Panc1 (cell line): ENCODE results near the gene DDX41. TPM values are rescaled to one million over a fixed set of nuclear protein-coding genes. Genes with fewer than 3 reads are reported as not detected.

ENCODE experiments used
- ATAC-seq: fragments of 200-7000 bp; cut with Tn5 transposase; 2 replicates; pipeline ENCODE4 v1.9.1; 2020; ENCODE audit warnings: mild to moderate bottlenecking, moderate library complexity
- BruUV-seq: library from RNA; stranded (reverse); fragments of 400-500 nt; replicated peaks from 2 replicates; lab custom pipeline; 2021; lab: Mats Ljungman, UMichigan
- CTCF ChIA-PET: fragments of 300-600 bp; sonication (Branson Sonifier 250); formaldehyde crosslinking; loops from one replicate; lab custom pipeline; 2022; ENCODE audit warnings: antibody characterized with exemption; lab: Charles Lee
- POLR2A ChIA-PET: fragments of 300-600 bp; sonication (Branson Sonifier 250); formaldehyde crosslinking; loops from one replicate; lab custom pipeline; 2022; ENCODE audit warnings: antibody characterized with exemption; lab: Charles Lee
- DNase-seq: peaks from one replicate; pipeline ENCODE4 v3.0.0-alpha.2; 2010; ENCODE audit warnings: low read depth, low spot score
- H3K27ac ChIP-seq: 2 replicates; pipeline ENCODE4 v1.5.1; 2011; ENCODE audit warnings: mild to moderate bottlenecking, low read length, inconsistent platforms
- H3K27me3 ChIP-seq: fragments of 200-500 bp; sonication (Bioruptor generic); 2 replicates; pipeline ENCODE4 v1.6.0; 2014; ENCODE audit warnings: low read length, inconsistent platforms; ENCODE audit not compliant: control insufficient read depth, insufficient read depth
- H3K36me3 ChIP-seq: fragments of 200-500 bp; sonication (Bioruptor generic); 2 replicates; pipeline ENCODE4 v1.5.1; 2014; ENCODE audit warnings: inconsistent platforms, mild to moderate bottlenecking, low read length, moderate library complexity; ENCODE audit not compliant: control insufficient read depth, insufficient read depth
- H3K4me1 ChIP-seq: 2 replicates; pipeline ENCODE4 v1.5.1; 2011; ENCODE audit warnings: inconsistent platforms, mild to moderate bottlenecking, low read length, moderate library complexity; ENCODE audit not compliant: control insufficient read depth, insufficient read depth
- H3K4me3 ChIP-seq, 2 experiments: 2 replicates each; pipeline ENCODE4 v1.5.1; 2011 to 2012; ENCODE audit warnings: low read depth in 2 of 2, low read length in 2 of 2, mild to moderate bottlenecking in 2 of 2, inconsistent platforms in 1 of 2, moderate library complexity in 1 of 2
- H3K9me3 ChIP-seq: fragments of 200-500 bp; sonication (Bioruptor generic); 2 replicates; pipeline ENCODE4 v1.5.1; 2014; ENCODE audit warnings: low read depth, mild to moderate bottlenecking, inconsistent platforms, low read length, moderate library complexity; ENCODE audit not compliant: control insufficient read depth, insufficient read depth
- CTCF ChIP-seq: fragments of 450-650 bp; IDR thresholded peaks from 2 replicates; pipeline ENCODE4 v1.5.1; 2017; ENCODE audit warnings: mild to moderate bottlenecking
- POLR2AphosphoS5 ChIP-seq: IDR thresholded peaks from 2 replicates; pipeline ENCODE4 v1.6.1; 2012; ENCODE audit warnings: mild to moderate bottlenecking, low read depth, low read length, moderate library complexity
- SIN3A ChIP-seq: IDR thresholded peaks from 2 replicates; pipeline ENCODE4 v1.6.1; 2012; ENCODE audit warnings: low read depth, mild to moderate bottlenecking, low read length, moderate library complexity, borderline replicate concordance; ENCODE audit not compliant: insufficient read depth
- TCF7L2 ChIP-seq: IDR thresholded peaks from 2 replicates; pipeline ENCODE4 v1.6.1; 2011; ENCODE audit warnings: mild to moderate bottlenecking, low read depth, low read length, inconsistent platforms
- in situ Hi-C: cut with HindIII; loops from 2 replicates; pipeline ENCODE4 v1.10.0; 2016; ENCODE audit warnings: low sequenced_read_pairs, low pct_unique_long_range_greater_than_20kb
- intact Hi-C: fragments of 100-400 bp; cut with micrococcal nuclease; formaldehyde crosslinking; loops from one replicate; pipeline ENCODE4 v1.10.0; 2022; ENCODE audit not compliant: unreplicated experiment
- total RNA-seq: library from RNA; stranded (reverse); gene quantifications from one replicate; pipeline ENCODE4 v1.2.1, GENCODE V29; 2021; ENCODE audit not compliant: unreplicated experiment
- TF ChIP-seq, protein P1 (sequence below), 2 experiments: IDR thresholded peaks; 2 replicates each; pipeline ENCODE4 v1.6.1; 2011 to 2012; ENCODE audit warnings: low read depth in 2 of 2, control low read depth in 1 of 2, low read length in 1 of 2, mild to moderate bottlenecking in 1 of 2, moderate library complexity in 1 of 2; ENCODE audit not compliant: insufficient read depth in 1 of 2

The DDX41 gene
- total RNA-seq, 1 experiment from 2014 or later, result 111 TPM

- no TSS peak for BruUV-seq
- Histone ChIP-seq H3K36me3 (peaks cover 19% of the 10 kb centered on the region), H3K27me3 (no peaks in the 10 kb centered on the region), H3K27ac (no peak overlapping the region), H3K4me3 (no peak overlapping the region), H3K9me3 (no peaks in the 10 kb centered on the region), H3K4me1 (no peaks in the 10 kb centered on the region)
- ChIA-PET POLR2A (interaction anchor here (0.6 to 1.0 kb wide), 2 partner anchors 9 to 844 kb away, joined by 4 read pairs; no protein-coding TSS in a partner anchor), CTCF (no interaction called here)
- intact Hi-C loops (no loop called here), in situ Hi-C loops (no loop called here)
- DNase-seq (no peak), ATAC-seq (no peak)
- TF ChIP-seq POLR2AphosphoS5 (no peak), CTCF (no peak), SIN3A (no peak), TCF7L2 (no peak)
- TF ChIP-seq, protein P1, sequence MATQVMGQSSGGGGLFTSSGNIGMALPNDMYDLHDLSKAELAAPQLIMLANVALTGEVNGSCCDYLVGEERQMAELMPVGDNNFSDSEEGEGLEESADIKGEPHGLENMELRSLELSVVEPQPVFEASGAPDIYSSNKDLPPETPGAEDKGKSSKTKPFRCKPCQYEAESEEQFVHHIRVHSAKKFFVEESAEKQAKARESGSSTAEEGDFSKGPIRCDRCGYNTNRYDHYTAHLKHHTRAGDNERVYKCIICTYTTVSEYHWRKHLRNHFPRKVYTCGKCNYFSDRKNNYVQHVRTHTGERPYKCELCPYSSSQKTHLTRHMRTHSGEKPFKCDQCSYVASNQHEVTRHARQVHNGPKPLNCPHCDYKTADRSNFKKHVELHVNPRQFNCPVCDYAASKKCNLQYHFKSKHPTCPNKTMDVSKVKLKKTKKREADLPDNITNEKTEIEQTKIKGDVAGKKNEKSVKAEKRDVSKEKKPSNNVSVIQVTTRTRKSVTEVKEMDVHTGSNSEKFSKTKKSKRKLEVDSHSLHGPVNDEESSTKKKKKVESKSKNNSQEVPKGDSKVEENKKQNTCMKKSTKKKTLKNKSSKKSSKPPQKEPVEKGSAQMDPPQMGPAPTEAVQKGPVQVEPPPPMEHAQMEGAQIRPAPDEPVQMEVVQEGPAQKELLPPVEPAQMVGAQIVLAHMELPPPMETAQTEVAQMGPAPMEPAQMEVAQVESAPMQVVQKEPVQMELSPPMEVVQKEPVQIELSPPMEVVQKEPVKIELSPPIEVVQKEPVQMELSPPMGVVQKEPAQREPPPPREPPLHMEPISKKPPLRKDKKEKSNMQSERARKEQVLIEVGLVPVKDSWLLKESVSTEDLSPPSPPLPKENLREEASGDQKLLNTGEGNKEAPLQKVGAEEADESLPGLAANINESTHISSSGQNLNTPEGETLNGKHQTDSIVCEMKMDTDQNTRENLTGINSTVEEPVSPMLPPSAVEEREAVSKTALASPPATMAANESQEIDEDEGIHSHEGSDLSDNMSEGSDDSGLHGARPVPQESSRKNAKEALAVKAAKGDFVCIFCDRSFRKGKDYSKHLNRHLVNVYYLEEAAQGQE (IDR thresholded peaks at IDR 0.05; ENCODE audit: insufficient read depth in 1 of 2, low read depth in 2 of 2, low read length in 1 of 2), result no peak
Measured at GRCh38 chr5:177528631-177529030, 11.9 kb upstream of the DDX41 start.

- intact Hi-C loops, result no loop called here
- no TSS peak for BruUV-seq
- no peak overlapping the region for H3K27ac ChIP-seq
- TF ChIP-seq SIN3A (no peak), CTCF (no peak), TCF7L2 (no peak), POLR2AphosphoS5 (no peak)
- TF ChIP-seq, protein P1 (IDR thresholded peaks at IDR 0.05; ENCODE audit: insufficient read depth in 1 of 2, low read depth in 2 of 2, low read length in 1 of 2), result no peak
- H3K36me3 ChIP-seq, result peaks cover 19% of the 10 kb centered on the region
- in situ Hi-C loops, result no loop called here
- no peaks in the 10 kb centered on the region for H3K4me1 ChIP-seq
- DNase-seq (no peak), ATAC-seq (no peak)
- ChIA-PET POLR2A (no interaction called here), CTCF (no interaction called here)
- H3K9me3 ChIP-seq, result no peaks in the 10 kb centered on the region
- H3K27me3 ChIP-seq, result no peaks in the 10 kb centered on the region
- H3K4me3 ChIP-seq, result no peak overlapping the region
Measured at GRCh38 chr5:177527595-177527994, 10.8 kb upstream of the DDX41 start.
